MV-4-11 (cell line): Measurements from ENCODE around the gene MOSPD3.
A peak's percentile ranks its signal among the peaks of the same experiment; 100 is the strongest.
"Not testable (repeated sequence)": the region's sequence is repeated elsewhere in the genome, so short reads cannot be mapped to it uniquely, and the experiment has no call there.

Experiments used
- DNase-seq: peaks from one replicate; lab custom pipeline; 2025; lab: John Stamatoyannopoulos, UW

The MOSPD3 gene

GRCh38 chr7:100611983-100612729 lies at the start of gene MOSPD3:
TSS of gene MOSPD3 (plus strand) at chr7:100612540. CDS start at chr7:100612792, 252 bp downstream.
- peak; percentile 99 for DNase-seq

GRCh38 chr7:100563100-100563564 lies 49.2 kb upstream of the MOSPD3 start:
- no peak for DNase-seq

- DNase-seq = peak; percentile 56
Observed at GRCh38 chr7:100563809-100564400, 48.4 kb upstream of the MOSPD3 start.

GRCh38 chr7:100564405-100564804 lies 47.9 kb upstream of the MOSPD3 start:
- DNase-seq = not testable (repeated sequence)

- DNase-seq = no peak
Observed at GRCh38 chr7:100565133-100565571, 47.2 kb upstream of the MOSPD3 start.

- DNase-seq = no peak
Observed at GRCh38 chr7:100566018-100566531, 46.3 kb upstream of the MOSPD3 start.

GRCh38 chr7:100567031-100567730 lies 45.2 kb upstream of the MOSPD3 start:
- DNase-seq = no peak

GRCh38 chr7:100567751-100568175 lies 44.6 kb upstream of the MOSPD3 start:
- no peak for DNase-seq

GRCh38 chr7:100568176-100568895 lies 44.0 kb upstream of the MOSPD3 start:
- no peak for DNase-seq

GRCh38 chr7:100568896-100569844 lies 43.2 kb upstream of the MOSPD3 start:
- DNase-seq = peak; percentile 71

GRCh38 chr7:100570954-100571828 lies 41.1 kb upstream of the MOSPD3 start:
- no peak for DNase-seq

GRCh38 chr7:100571829-100572116 lies 40.6 kb upstream of the MOSPD3 start:
- no peak for DNase-seq

- DNase-seq = no peak
Observed at GRCh38 chr7:100572281-100572948, 39.9 kb upstream of the MOSPD3 start.

GRCh38 chr7:100572949-100573675 lies 39.2 kb upstream of the MOSPD3 start:
- no peak for DNase-seq

- no peak for DNase-seq
Observed at GRCh38 chr7:100573691-100574361, 38.5 kb upstream of the MOSPD3 start, which contains the start of gene SAP25. TSS of gene SAP25 (minus strand) at chr7:100573900. CDS start at chr7:100573742, 158 bp downstream.

GRCh38 chr7:100574362-100575205 lies 37.8 kb upstream of the MOSPD3 start:
- no peak for DNase-seq

- DNase-seq = no peak
Observed at GRCh38 chr7:100575206-100575631, 37.1 kb upstream of the MOSPD3 start.
